ENCODE results near the gene OXCT2. TPM values are rescaled to one million over a fixed set of nuclear protein-coding genes. Genes with fewer than 3 reads are reported as not detected.

OXCT2 gene
- total and polyA plus RNA-seq, 9 of the 15 experiments (the other 6 are each of a cell fraction or from before 2014, with no cell fraction given) = 0.08 to 0.64 (median 0.22) TPM; not detected in 2

GRCh38 chr1:39799770-39800470 lies 28.8 kb upstream of the OXCT2 start:
- Histone ChIP-seq H4K20me1 (replicated peaks; ENCODE audit: control insufficient read depth, insufficient read depth, low read length) (no peaks in the 10 kb centered on the region), H3K36me3 (ENCODE audit: control insufficient read depth, insufficient read depth, low read length) (no peaks in the 10 kb centered on the region), H3K9me3 (replicated peaks; ENCODE audit: control insufficient read depth, insufficient read depth, low read depth, low read length) (no peaks in the 10 kb centered on the region), H2AFZ (ENCODE audit: low read depth, low read length) (peak overlapping the region; percentile 99), H3K9me1 (ENCODE audit: control insufficient read depth, insufficient read depth, low read length) (no peaks in the 10 kb centered on the region), H3K9ac (ENCODE audit: insufficient read depth in 1 of 2, low read depth in 2 of 2, low read length in 2 of 2) (peak overlapping the region in 1 of 2 experiments; percentile 55; a peak in 1 of 4 replicates), H3K4me2 (ENCODE audit: insufficient read depth, low read length) (peak overlapping the region; percentile 63; the same call in 1 of the 2 replicates), H3K27me3 (ENCODE audit: control insufficient read depth in 2 of 2, insufficient read depth in 2 of 2, low read length in 2 of 2) (no peaks in the 10 kb centered on the region), H3K27ac (ENCODE audit: extremely low read depth, low read depth, low read length) (peak overlapping the region; percentile 74), H3K79me2 (ENCODE audit: control insufficient read depth, insufficient read depth, low read length) (no peaks in the 10 kb centered on the region), H3K4me3 (no peak overlapping the region), H3K4me1 (replicated peaks in 1 of 2; ENCODE audit: control insufficient read depth in 2 of 2, insufficient read depth in 2 of 2, low read length in 2 of 2) (peaks cover 9 to 10% of the 10 kb centered on the region in 2 experiments; a peak in 4 of 5 replicates)
- intact Hi-C loops (cut with micrococcal nuclease) (loop anchor here (1.0 to 5.0 kb wide), 2 partner anchors 98 to 193 kb away; no protein-coding TSS in a partner anchor), in situ Hi-C loops (cut with MboI) (no loop called here)
- FAIRE-seq = peak; percentile 19
- ChIA-PET CTCF (ENCODE audit: low intra/inter-chr PET ratio) (interaction anchor here (0.6 to 2.5 kb wide), 7 partner anchors 88 to 194 kb away, joined by 3 to 18 read pairs (median 4); partner anchors contain the start of genes MYCL and NT5C1A), POLR2A (interaction anchor here (0.6 to 1.7 kb wide), 3 partner anchors 23 to 75 kb away, joined by 3 to 5 read pairs (median 3); no protein-coding TSS in a partner anchor)
- peak; percentile 86 to 89 (median 88) for DNase-seq (ENCODE audit: extremely low read depth in 1 of 4, low spot score in 3 of 4)
- peak; percentile 94 for ATAC-seq
- TSS peak; percentile 87 for BruUV-seq (replicated peaks)
- WGBS (ENCODE audit: insufficient coverage, low coverage, missing lambda C conversion rate) = 1% methylated on average over 8 of the region's 8 CpGs
- TF ChIP-seq ESRRA (IDR thresholded peaks at IDR 0.05; ENCODE audit: borderline replicate concordance, low read depth) (peak; percentile 90), CC2D1A (IDR thresholded peaks at IDR 0.05) (peak; percentile 68; the same call in 1 of the 2 replicates), ZNF354B (CRISPR knock-in tag; IDR thresholded peaks at IDR 0.05) (no peak), GABPB2 (CRISPR knock-in tag; conservative IDR thresholded peaks at IDR 0.05) (no peak), ARID3A (IDR thresholded peaks at IDR 0.05; ENCODE audit: borderline replicate concordance, low read depth, low read length) (peak; percentile 1; the same call in 1 of the 2 replicates), CBFB (CRISPR knock-in tag; IDR thresholded peaks at IDR 0.05) (0 out of 2 replicates have a peak, but pooled peaks have one; percentile 63), RBM22 (IDR thresholded peaks at IDR 0.05; ENCODE audit: low read depth, low read length, poor library complexity, severe bottlenecking) (no peak), ZBTB9 (CRISPR knock-in tag; IDR thresholded peaks at IDR 0.05) (0 out of 2 replicates have a peak, but pooled peaks have one; percentile 13), ZNF830 (CRISPR knock-in tag; IDR thresholded peaks at IDR 0.05) (no peak), E2F6 (IDR thresholded peaks at IDR 0.05; ENCODE audit: borderline replicate concordance in 1 of 2, extremely low read depth in 1 of 2, insufficient read depth in 1 of 2, insufficient read length in 1 of 2, low read depth in 1 of 2, low read length in 1 of 2, poor library complexity in 1 of 2, severe bottlenecking in 1 of 2) (peak in 1 of 2 experiments; percentile 32), GABPB1 (CRISPR knock-in tag; IDR thresholded peaks at IDR 0.05) (peak; percentile 55), TEAD1 (CRISPR knock-in tag; IDR thresholded peaks at IDR 0.05) (peak in 1 of 2 experiments; percentile 82; a peak in 2 of 4 replicates), RBM14 (IDR thresholded peaks at IDR 0.05; ENCODE audit: borderline replicate concordance, insufficient read depth, low read depth, low read length) (no peak), HDAC8 (tag; IDR thresholded peaks at IDR 0.05) (no peak), NR1H2 (CRISPR knock-in tag; IDR thresholded peaks at IDR 0.05) (0 out of 2 replicates have a peak, but pooled peaks have one; percentile 16)

All from K562 (cell line).